HG03039 (cell line): Measurements from ENCODE around the gene BMP2.

Experiments used
- ATAC-seq: cut with Tn5 transposase; IDR thresholded peaks from one replicate; pipeline ENCODE4 v1.9.1; 2021; ENCODE audit warnings: mild to moderate bottlenecking, moderate library complexity; ENCODE audit not compliant: unreplicated experiment

The BMP2 gene

DNA sequence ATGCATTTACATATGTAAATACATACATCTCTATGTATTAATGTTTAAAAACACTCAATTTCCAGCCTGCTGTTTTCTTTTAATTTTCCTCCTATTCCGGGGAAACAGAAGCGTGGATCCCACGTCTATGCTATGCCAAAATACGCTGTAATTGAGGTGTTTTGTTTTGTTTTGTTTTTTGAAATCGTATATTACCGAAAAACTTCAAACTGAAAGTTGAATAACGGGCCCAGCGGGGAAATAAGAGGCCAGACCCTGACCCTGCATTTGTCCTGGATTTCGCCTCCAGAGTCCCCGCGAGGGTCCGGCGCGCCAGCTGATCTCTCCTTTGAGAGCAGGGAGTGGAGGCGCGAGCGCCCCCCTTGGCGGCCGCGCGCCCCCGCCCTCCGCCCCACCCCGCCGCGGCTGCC is 355 bp upstream of the BMP2 start:
- ATAC-seq = no peak

DNA sequence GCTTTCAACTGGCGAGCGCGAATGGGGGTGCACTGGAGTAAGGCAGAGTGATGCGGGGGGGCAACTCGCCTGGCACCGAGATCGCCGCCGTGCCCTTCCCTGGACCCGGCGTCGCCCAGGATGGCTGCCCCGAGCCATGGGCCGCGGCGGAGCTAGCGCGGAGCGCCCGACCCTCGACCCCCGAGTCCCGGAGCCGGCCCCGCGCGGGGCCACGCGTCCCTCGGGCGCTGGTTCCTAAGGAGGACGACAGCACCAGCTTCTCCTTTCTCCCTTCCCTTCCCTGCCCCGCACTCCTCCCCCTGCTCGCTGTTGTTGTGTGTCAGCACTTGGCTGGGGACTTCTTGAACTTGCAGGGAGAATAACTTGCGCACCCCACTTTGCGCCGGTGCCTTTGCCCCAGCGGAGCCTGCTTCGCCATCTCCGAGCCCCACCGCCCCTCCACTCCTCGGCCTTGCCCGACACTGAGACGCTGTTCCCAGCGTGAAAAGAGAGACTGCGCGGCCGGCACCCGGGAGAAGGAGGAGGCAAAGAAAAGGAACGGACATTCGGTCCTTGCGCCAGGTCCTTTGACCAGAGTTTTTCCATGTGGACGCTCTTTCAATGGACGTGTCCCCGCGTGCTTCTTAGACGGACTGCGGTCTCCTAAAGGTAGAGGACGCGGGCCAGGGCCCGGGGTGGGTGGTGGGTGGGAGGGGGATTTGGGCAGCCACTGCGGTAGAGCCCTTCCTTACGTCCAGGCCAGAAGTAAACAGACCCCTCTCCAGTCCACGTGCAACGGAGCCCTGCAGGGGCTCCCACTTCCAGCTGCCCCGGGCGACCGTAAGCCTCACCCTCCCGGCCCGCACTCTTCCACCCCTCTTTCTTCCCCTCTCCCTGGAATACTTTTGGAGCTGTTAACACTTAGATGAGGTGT is 998 bp downstream of the BMP2 start:
- no peak for ATAC-seq

DNA sequence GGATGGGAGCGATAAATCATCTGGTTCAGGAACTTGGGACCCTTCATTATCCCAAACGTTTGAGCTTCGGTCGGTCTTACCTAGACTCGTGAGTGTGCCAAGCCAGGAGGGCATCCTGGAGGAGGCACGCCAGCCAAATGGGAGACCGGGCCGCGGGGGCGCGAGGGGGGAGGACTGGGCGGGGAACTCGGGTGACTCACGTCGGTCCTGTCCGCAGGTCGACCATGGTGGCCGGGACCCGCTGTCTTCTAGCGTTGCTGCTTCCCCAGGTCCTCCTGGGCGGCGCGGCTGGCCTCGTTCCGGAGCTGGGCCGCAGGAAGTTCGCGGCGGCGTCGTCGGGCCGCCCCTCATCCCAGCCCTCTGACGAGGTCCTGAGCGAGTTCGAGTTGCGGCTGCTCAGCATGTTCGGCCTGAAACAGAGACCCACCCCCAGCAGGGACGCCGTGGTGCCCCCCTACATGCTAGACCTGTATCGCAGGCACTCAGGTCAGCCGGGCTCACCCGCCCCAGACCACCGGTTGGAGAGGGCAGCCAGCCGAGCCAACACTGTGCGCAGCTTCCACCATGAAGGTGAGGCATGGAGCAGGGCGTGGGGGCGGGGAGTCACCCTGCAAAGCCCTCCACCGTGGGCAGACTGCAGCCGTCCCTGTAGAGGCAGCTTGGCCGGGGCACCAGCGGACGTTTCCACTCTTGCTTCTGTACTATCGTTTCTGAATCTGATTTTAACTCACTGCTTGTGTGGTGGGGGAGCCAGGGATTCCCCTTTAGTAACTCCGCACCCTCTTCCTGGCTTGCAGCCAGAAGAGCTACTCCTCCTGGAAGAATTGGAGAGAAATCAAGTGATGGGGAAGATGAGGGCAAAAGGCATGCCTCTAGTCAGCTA is 2.7 kb downstream of the BMP2 start:
- no peak for ATAC-seq

DNA sequence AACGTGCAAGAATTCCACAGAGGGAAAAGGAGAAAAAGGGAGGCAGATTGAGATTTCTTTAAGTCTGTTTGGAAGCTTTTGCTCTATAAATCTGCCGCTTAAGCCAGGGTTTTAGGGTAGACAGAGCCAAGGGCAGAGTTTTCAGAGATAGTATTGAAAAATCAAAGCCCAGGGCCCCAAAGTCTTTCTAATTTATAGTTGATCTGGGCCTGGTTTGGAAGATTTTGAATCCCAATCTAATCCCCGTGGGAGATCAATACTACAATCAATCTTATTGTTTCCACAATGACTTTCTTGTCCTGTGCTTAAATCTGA is 3.3 kb downstream of the BMP2 start:
- ATAC-seq = no peak

DNA sequence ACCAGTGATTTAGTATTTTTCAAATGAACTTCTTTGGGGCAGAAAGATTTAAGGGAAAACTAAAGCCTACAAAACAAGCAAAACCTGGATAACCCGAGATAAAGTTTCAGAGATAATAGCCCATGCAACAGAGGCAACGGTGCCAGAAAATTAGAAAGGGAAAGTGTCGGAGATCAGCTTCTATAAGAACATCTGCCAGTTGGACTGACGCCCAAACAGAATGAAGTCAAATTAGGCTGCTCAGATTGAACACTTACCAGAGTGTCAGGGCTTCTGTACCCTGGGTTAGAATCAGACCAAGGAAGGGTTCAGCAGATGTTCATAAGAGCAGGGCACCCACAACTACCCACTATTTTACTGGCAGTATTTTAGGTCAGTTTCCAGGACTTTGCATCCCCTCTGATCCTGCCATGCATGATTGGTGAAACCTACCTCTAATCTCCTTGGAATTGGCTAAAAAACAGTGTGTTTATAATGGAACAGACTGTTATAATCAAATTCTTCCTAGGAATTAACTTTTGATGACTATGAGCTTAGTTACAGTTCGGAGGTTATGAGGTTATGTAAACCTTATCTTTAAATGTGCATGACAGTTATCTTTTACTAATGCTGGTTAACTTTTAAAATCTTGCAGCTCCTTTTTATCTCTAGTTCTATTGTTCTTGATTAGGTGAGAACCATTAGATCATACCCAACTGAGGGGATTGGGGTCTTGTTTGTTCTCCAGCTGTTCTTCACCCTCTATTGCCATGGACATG is 13.1 kb downstream of the BMP2 start:
- ATAC-seq = no peak

DNA sequence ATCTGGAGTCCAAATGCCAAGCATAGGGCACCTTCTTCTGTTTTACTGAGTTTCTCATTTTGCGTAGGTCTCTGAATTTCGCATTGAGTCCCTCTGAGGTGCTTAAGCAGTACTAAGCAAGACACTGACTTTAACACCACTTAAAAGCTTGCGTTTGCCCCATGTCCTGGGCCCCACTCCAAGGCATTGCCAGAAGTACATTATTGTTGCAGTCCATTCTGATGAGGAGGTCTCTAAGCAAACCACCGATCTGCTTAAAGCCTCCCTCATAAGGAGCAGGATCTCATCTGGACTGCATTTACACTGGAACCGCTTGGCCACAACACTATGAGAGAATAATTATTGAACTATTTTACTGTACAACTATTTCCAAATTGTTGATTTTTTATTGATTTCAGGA is 16.3 kb downstream of the BMP2 start:
- ATAC-seq = no peak

DNA sequence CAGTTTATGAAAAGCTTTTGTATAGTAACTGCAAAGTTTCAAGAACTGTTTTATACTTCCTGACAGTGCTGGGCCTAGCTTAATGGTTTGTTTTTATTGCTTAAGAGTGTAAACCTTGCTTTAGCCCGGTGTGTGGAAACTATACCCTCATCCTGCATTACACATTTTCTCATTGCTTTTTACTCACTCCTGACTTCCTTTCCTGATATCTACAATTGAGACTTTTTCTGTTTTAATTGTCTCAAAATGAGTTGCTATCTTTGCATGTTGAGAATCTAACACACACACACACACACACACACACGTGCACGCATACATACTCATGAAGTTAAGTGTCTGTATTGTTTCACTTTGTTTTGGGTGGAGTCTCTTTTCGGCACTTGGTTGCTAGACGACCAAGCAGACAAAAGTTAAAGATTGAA is 16.7 kb downstream of the BMP2 start:
- no peak for ATAC-seq

DNA sequence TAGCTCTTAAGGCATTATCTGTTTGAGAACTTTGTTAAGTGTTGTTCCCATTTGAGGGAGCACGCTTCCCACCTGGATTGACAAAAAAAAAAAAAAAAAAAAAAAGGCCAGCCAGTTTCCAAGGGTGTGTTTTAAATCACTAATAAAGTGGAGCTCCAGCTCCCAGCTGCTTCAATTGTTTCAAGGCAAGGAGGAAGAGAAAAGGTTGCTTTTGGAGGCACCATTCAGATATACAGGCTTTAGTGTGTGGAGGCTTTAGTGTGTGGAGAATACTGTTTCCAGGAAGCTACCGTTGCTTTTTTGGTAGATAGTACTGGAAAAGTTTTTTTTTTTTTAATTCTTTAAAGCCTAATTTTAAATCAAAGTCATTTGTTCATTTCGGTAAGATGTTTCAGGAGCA is 17.3 kb downstream of the BMP2 start:
- no peak for ATAC-seq

DNA sequence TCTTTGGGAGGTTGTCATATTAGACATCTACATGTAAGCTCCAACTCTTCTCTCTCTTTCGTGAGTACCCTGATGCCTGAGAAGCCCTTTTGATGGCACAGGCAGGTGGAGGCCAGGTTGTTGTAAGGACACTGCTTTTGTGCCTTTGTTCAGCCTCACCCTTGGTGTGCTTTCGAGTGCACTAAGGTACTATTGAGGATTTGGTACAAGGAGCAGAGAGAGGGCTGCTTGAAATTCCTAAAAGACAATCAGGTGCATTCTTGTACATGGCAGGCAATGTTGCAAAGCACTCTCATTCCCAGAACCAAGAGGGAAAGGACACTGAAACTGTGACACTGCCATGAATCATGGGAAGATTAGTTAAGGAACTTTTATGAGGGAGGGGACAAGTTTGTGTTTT is 19.1 kb downstream of the BMP2 start:
- no peak for ATAC-seq

DNA sequence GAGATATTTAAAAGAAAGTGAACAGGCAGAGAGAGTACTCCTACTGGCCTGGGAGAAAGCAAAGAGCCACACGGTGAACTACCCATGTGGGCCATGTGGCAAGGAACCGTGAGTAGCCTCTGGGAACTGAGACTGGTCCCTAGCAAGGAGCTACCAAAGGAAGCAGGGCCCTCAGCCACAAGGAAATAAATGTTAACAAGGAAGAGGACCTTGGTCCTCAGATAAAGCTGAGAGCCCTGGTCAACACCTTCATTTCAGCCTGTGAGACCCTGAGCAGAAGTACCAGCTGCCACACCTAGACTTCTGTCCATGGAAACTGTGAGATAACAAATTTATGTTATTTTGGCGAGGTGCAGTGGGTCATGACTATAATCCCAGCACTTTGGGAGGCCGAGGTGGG is 25.3 kb downstream of the BMP2 start:
- ATAC-seq = no peak

DNA sequence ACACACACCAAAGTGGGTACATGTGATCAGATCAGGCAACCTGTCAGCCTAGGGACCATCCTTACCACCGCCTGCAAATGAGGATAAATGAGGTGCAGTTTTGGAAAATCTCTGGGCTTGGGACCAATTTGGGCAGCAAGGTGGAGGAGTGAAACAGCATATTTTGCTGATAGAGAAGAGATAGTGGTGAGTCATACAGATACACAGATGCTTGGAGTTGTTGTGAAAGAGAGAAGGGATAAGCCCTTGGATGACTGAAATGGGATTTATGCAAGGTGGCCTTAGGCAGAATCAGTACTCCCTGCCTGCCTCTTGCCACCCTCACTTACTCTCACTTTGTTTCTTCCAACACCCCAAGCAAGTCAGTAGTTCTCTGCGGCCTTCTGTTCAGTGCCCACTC is 34.7 kb downstream of the BMP2 start:
- ATAC-seq = no peak

DNA sequence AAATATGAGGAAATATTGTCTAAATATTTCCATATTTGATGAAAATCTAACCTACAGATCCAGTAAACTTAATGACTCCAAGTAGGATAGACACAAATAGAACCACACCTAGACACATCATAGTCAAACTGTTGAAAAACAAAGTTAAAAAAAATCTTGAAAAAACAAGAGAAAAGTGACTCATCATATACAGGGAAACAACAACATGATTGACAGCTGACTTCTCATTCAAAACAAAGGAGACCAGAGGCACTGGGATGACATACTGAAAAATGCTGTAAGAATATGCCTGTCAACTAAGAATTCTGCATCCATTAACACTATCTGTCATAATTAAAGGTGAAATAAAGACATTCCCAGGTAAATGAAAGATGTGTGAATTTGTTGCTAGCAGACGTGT is 38.8 kb downstream of the BMP2 start:
- no peak for ATAC-seq

DNA sequence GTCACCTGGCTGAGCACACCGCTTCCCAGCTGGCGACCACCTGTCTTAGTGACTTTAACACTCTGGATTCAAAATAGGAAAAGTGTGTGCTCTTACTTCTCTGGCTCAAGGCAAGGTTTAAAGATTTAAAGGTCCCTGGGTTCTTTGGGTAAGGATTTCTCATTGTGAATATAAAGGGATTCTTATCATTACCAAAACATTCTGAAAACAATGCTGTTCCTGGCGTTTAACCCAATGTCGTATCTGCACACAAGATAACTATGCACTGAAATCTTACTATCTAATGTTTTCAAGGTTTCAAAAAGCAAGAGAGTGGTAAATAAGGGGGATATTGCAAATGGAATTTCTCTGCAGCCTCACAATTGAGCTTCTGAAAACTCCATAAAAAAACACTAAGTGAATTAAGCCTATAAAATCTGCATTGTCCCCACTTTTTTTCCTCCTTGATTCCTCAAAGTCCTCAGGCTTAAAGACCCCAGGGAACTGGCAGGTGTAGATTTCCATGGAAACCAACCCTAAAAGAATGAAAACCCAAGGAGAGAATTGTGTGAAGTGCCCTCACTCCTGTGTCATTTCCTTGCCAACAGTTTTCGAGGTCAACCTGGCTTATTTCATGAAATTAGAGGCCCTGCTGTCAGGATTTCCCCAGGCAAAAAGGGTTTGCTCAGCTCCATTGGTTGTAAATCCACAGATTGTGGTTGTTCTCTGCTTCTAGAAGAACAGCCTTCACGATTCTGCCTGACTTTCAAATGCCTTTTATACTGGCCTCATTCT is 44.0 kb downstream of the BMP2 start:
- ATAC-seq = no peak

DNA sequence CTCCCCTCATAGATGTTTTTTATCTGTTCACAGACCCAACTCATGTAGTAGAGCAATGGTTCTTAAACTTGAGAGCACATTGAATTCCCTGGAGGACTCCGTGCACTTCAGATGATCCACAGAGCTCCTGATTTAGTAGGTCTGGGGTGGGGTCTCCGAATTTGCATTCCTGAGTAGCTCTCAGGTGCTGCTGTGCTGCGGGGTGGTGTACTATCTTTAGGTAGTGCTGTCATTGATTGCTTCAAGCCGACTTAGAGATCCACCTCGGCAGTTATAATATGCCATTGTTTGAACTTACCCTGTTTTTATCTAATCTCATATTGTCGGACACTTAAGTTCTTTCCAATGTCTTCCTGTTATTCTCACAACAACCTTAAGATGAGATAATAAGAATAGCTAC is 45.0 kb downstream of the BMP2 start:
- ATAC-seq = no peak

DNA sequence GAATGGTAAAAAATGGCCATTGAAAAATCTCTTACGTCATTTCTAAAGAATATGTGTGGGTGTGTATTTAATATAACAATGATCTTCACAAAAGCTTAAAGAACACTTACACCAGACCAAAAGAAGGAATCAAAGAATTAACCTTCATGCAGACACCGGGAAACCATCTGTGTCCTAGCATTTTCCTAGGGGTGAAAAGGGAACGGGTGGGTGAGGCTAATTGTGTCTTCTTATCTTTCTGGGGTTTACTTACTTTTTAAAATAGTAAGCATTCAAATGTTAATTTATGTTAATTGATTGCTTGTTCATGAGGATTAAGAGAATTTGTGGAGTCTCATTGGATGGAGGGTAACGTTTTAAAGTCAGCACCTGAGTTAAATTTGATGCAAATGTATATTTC is 47.5 kb downstream of the BMP2 start:
- no peak for ATAC-seq

DNA sequence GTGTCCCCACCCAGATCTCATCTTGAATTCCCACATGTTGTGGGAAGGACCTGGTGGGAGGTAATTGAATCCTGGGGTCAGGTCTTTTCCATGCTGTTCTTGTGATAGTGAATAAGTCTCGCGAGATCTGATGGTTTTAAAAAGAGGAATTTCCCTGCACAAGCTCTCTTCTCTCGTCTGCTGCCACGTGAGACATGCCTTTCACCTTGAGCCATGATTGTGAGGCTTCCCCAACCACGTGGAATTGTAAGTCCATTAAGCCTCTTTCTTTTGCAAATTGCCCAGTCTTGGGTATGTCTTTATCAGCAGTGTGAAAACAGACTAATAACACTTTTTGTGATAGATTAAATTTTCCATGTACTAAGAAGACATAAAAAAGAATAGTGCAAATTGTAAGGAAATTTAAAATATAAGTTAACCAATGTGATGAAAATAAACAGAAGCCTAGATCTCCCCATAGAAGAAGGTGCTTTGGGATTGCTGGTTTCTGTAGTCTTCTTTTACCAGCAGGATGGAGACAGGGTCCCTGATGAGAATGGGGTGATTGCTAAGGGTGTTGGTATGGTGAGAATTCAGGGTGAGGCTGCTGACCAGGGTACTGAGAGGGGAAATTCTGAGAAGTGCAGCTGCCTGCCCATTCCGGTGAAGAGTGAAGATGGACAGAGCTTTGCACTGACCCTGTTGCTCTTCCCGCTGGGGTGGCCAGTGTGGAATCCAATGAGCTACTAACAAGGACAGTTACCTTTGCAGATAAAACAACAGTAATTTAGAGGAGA is 50.7 kb downstream of the BMP2 start:
- no peak for ATAC-seq

DNA sequence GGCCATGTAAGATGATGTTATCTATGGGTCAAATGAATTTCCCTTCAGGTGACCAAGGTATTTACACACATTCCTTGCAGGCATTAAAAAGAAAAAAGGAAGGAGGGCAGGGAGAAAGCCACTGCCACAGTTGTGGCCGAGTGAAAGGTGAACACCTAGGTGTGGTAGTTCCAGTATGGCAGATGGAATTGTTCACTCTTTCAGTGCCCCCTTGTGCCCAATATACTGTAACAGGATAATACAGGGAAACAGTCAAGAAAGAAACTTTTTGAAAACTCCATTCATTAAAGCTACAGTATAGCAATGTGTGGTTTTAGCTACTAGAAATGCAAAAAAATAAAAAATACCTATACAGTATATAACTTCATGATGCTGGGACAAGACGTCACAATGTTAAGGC is 52.1 kb downstream of the BMP2 start:
- no peak for ATAC-seq

DNA sequence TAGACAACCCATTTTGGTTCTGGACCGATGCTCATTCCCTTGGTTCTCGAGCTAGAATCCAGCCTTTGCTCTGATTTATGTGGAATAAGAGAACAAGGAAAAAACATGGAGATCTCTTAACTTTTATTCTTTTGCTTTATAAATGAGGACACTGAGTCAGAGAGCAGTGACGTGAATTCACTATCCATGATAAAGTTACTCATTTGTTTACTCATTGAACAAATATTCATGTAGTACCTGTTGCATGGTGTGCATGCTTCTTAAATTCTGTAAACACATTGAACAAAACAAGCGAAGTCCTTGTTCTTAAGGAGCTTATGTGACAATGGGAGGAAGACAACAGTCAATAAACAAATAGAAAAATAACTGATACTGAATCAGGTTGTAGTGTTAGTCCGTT is 56.9 kb downstream of the BMP2 start:
- no peak for ATAC-seq

DNA sequence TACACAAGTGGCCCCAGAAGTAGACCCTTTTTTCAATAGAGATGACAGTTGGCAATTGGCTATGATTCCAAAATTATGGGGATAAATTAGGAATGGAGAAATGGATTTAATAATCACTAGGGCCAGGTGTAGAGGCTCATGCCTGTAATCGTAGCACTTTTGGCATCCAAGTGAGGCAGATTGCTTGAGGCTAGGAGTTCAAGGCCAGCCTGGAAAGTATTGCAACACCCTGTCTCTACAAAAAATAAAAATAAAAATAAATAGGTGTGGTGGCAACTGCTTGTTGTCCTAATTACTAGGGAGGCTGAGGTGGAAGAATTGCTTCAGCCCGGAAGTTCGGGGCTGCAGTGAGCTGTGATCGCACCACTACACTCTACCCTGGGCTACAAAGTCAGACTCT is 60.0 kb downstream of the BMP2 start:
- ATAC-seq = no peak
